ENCODE measurements around the gene MAT2B. TPM values are rescaled to one million over a fixed set of nuclear protein-coding genes. Genes with fewer than 3 reads are reported as not detected.

The MAT2B gene
- total RNA-seq, 4 donors from 2014 or later, result 41.4 to 70.5 (median 54.8) TPM

DNA sequence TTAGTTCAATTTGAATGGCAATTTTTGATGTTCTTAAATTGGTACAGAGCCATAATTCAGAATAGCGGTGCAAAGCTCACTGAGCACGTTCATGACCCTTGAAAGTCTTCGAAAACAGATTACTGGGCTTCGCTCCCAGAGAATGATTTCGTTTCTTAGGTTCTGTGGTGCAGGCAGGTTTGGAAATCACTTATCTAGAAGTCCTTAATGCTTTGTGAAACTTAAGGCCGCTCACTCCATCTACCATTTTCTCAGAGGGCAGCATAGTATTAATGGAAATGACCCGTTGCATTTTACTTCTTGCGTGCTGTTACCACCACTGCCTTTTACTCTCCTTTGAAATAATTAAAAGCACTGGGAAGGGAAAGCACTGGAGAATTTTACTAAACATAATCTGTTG lies 2.9 kb upstream of the MAT2B start:
- WGBS, 2 donors (ENCODE audit: low coverage in 1 of 2), result 21 to 60% methylated on average over 8 of the region's 8 CpGs
- Histone ChIP-seq H3K9me3 (no peaks in the 10 kb centered on the region), H3K4me3 (peak overlapping the region; percentile 49 to 79), H3K27me3 (no peaks in the 10 kb centered on the region), H3K36me3 (no peaks in the 10 kb centered on the region), H3K4me1 (peaks cover 0 to 37% (median 5%) of the 10 kb centered on the region in 3 donors), H3K27ac (peak overlapping the region; percentile 86 to 98 (median 97))
- ATAC-seq, result no peak
- no peak for TF ChIP-seq EP300 (IDR thresholded peaks at IDR 0.05)
- TF ChIP-seq, protein P1, sequence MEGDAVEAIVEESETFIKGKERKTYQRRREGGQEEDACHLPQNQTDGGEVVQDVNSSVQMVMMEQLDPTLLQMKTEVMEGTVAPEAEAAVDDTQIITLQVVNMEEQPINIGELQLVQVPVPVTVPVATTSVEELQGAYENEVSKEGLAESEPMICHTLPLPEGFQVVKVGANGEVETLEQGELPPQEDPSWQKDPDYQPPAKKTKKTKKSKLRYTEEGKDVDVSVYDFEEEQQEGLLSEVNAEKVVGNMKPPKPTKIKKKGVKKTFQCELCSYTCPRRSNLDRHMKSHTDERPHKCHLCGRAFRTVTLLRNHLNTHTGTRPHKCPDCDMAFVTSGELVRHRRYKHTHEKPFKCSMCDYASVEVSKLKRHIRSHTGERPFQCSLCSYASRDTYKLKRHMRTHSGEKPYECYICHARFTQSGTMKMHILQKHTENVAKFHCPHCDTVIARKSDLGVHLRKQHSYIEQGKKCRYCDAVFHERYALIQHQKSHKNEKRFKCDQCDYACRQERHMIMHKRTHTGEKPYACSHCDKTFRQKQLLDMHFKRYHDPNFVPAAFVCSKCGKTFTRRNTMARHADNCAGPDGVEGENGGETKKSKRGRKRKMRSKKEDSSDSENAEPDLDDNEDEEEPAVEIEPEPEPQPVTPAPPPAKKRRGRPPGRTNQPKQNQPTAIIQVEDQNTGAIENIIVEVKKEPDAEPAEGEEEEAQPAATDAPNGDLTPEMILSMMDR (IDR thresholded peaks at IDR 0.05), result no peak
- no peak for TF ChIP-seq POLR2A (IDR thresholded peaks at IDR 0.05)
- TF ChIP-seq POLR2AphosphoS5 (IDR thresholded peaks at IDR 0.05), result no peak

DNA sequence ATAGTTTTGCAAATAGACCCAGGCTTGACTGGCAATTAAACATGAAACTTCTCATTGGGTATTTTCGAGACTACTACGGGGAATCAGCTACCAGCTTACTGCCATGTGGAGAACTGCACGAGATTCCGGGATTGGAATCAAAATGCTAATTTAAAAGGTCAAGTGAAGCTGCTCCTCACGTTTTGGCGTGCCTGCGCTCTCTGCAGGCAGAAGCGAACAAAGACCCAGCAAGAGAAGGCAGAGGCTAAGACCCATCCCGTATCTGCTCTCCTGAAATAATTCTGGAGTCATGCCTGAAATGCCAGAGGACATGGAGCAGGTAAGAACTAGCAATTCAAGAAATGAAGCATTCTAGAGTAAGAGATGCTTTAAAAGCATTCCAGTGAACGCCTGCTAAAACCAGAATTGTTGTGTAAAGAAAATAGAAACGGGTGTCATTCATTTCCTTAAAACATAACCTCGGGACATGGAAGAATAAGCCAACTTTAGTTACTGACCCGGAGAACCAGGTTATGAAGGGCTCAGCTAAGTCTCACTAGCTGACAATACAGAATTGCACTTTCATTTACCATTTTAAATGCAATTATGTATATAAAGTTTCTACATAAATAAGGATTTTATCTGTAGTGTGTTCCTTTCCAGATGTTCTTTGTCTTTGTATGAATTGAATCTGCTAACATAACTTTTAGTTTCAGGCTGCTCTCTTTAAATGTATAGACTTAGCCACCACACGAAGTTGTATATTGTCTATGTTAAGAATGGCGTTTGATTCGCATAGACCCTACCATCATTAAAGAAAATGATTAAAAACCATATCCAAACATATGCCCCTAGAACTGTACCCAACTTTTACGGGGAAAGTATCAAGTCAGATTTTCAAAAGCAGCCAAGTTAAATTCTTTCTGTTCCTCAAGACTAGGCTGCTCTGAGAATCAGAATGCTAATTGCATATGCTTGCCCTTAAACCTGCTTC lies 2.0 kb upstream of the MAT2B start:
- H3K27me3 ChIP-seq, result no peaks in the 10 kb centered on the region
- ATAC-seq, result no peak
- peaks cover 0 to 45% (median 13%) of the 10 kb centered on the region in 3 donors for H3K4me1 ChIP-seq
- no peaks in the 10 kb centered on the region for H3K36me3 ChIP-seq
- H3K9me3 ChIP-seq, result no peaks in the 10 kb centered on the region
- peak overlapping the region; percentile 86 to 98 (median 97) for H3K27ac ChIP-seq
- 0 to 2% methylated on average over 14 to 17 of the region's 17 CpGs for WGBS, 2 donors (ENCODE audit: low coverage in 1 of 2)
- peak overlapping the region; percentile 49 to 79 for H3K4me3 ChIP-seq
- TF ChIP-seq POLR2AphosphoS5 (IDR thresholded peaks at IDR 0.05), result peak; percentile 70
- TF ChIP-seq EP300 (IDR thresholded peaks at IDR 0.05), result no peak
- TF ChIP-seq, protein P1 (IDR thresholded peaks at IDR 0.05), result peak in 3 of 4 experiments; percentile 14 to 56 (median 31)

DNA sequence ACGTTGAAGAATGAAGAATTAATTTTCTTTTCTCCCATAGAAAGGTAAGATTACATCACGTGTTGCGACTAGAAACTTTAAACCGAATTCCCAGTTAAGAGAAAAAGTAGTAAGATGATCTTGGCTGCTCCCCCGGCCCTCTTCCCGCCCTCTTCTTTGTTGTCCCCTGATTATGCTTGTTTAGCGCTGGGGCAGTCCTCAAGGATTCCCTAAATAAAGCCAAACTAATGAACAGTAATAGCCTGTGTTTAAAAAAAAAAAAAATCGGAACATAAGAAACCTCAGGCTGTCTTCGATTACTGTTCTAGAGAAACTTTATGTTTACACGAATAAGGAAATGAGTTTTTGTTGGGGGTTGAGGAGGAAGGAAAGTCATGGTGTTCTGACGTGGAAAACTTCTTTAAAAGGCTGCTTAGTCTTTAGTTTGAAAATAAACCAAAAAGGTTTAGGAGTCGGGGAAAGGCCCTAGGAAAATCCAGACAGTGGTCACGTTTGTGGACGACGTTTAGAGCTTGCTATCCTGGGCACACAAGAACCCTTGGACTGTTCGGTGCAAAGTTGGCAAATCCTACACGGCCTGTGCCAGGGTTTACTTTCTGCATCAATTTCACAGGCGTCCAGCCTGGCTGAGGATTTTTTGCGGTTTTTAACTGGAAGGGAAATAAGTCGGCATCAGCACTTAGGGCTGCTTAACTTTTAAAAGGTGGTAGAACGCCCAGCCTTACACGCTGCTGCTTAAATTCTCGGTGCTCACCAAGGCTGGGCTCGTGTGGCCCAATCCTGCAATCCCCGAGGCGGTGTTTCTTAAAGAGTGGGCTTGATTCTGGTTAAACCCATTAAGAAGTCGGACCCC lies 1.1 kb upstream of the MAT2B start:
- H3K4me3 ChIP-seq, result peak overlapping the region; percentile 65 to 79
- TF ChIP-seq EP300 (IDR thresholded peaks at IDR 0.05), result no peak
- TF ChIP-seq, protein P1 (IDR thresholded peaks at IDR 0.05), result no peak
- TF ChIP-seq POLR2A (IDR thresholded peaks at IDR 0.05), result no peak
- no peak for TF ChIP-seq POLR2AphosphoS5 (IDR thresholded peaks at IDR 0.05)
- no peak for ATAC-seq
- H3K9me3 ChIP-seq, result no peaks in the 10 kb centered on the region
- whole genome bisulfite sequencing, 2 donors (ENCODE audit: low coverage in 1 of 2), result 1 to 2% methylated on average over 20 to 21 of the region's 27 CpGs
- H3K27me3 ChIP-seq, result no peaks in the 10 kb centered on the region
- peak overlapping the region; percentile 86 to 98 (median 97) for H3K27ac ChIP-seq
- peaks cover 0 to 55% (median 17%) of the 10 kb centered on the region in 3 donors for H3K4me1 ChIP-seq
- no peaks in the 10 kb centered on the region for H3K36me3 ChIP-seq

DNA sequence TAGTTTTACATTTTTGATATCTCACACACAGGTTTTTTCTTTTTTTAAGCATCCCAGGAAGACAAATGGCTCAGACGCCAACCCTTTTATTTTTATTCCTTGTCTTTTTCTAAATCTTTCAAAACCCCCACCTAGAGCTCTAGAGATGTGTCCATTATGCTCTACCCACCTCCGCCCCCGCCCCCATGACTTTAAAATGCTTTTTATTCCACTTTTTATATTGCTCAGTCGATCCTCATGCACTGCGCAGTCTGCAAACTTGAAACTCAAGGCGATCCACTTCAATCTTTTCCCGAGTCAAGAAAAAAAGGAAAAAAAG lies 411 bp upstream of the MAT2B start:
- peak overlapping the region; percentile 65 to 79 for H3K4me3 ChIP-seq
- 0 to 3% methylated on average over 4 to 6 of the region's 7 CpGs for WGBS, 2 donors (ENCODE audit: low coverage in 1 of 2)
- no peaks in the 10 kb centered on the region for H3K27me3 ChIP-seq
- H3K9me3 ChIP-seq, result no peaks in the 10 kb centered on the region
- no peaks in the 10 kb centered on the region for H3K36me3 ChIP-seq
- ATAC-seq, result no peak
- peak overlapping the region; percentile 86 to 98 (median 97) for H3K27ac ChIP-seq
- peaks cover 0 to 62% (median 17%) of the 10 kb centered on the region in 3 donors for H3K4me1 ChIP-seq
- TF ChIP-seq EP300 (IDR thresholded peaks at IDR 0.05) (no peak), POLR2AphosphoS5 (IDR thresholded peaks at IDR 0.05) (no peak), POLR2A (IDR thresholded peaks at IDR 0.05) (no peak)
- TF ChIP-seq, protein P1 (IDR thresholded peaks at IDR 0.05), result no peak
